K562 (cell line): Measurements from ENCODE around the gene PLXNA3. TPM values are rescaled to one million over a fixed set of nuclear protein-coding genes. Genes with fewer than 3 reads are reported as not detected.

Experiments
- ATAC-seq: fragments of 200-7000 bp; cut with Tn5 transposase; 3 replicates; pipeline ENCODE4 v1.9.1; 2020; ENCODE audit warnings: moderate library complexity
- BruUV-seq: library from RNA; stranded (reverse); fragments of 400-500 nt; replicated peaks from 2 replicates; lab custom pipeline; 2021; lab: Mats Ljungman, UMichigan
- CTCF ChIA-PET: fragments of 300-600 bp; formaldehyde crosslinking; extraction: SDS; loops from one replicate; lab custom pipeline; 2021; ENCODE audit warnings: low intra/inter-chr PET ratio; lab: Yijun Ruan, JAX
- POLR2A ChIA-PET: fragments of 300-600, 350-650 bp; sonication (Branson Sonifier 250); formaldehyde crosslinking; extraction: SDS; loops from one replicate; lab custom pipeline; 2021; ENCODE audit warnings: antibody characterized with exemption, inconsistent platforms; lab: Yijun Ruan, JAX
- DNase-seq, 4 experiments: peaks; one replicate each; pipeline versions ENCODE4 v3.0.0 to v3.0.0-alpha.2; 2011 to 2018; ENCODE audit warnings: low spot score in 3 of 4, mixed read lengths in 3 of 4; ENCODE audit errors: extremely low read depth in 1 of 4
- FAIRE-seq: peaks from 2 replicates; lab custom pipeline; 2011; peaks lifted over from hg19 to GRCh38; lab: Jason Lieb, UNC
- H2AFZ ChIP-seq: 2 replicates; pipeline ENCODE4 v1.6.0; 2011; ENCODE audit warnings: low read depth, low read length, control low read depth, inconsistent platforms
- H3K27ac ChIP-seq: fragments of 200-600 bp; 3 replicates; pipeline ENCODE4 v1.8.0; 2011; ENCODE audit warnings: low read depth, mild to moderate bottlenecking, control low read depth, inconsistent platforms, low read length, moderate library complexity, mixed read lengths; ENCODE audit errors: extremely low read depth
- H3K27me3 ChIP-seq, 2 experiments: fragments of 300-600 bp in 1 of 2; 2 replicates in 1 of 2; 3 replicates in 1 of 2; pipeline versions ENCODE4 v1.6.0 to v1.8.0; 2011; ENCODE audit warnings: inconsistent platforms in 2 of 2, low read length in 2 of 2, mild to moderate bottlenecking in 1 of 2, mixed read lengths in 1 of 2, moderate library complexity in 1 of 2; ENCODE audit not compliant: control insufficient read depth in 2 of 2, insufficient read depth in 2 of 2
- H3K36me3 ChIP-seq: fragments of 300-600 bp; 3 replicates; pipeline ENCODE4 v1.8.0; 2011; ENCODE audit warnings: mild to moderate bottlenecking, low read length, inconsistent platforms; ENCODE audit not compliant: control insufficient read depth, insufficient read depth
- H3K4me1 ChIP-seq, 2 experiments: fragments of 200-600 bp in 1 of 2; replicated peaks in 1 of 2; 2 replicates in 1 of 2; 3 replicates in 1 of 2; pipeline versions ENCODE4 v1.5.1 to v1.8.0; 2011; ENCODE audit warnings: inconsistent platforms in 2 of 2, low read length in 2 of 2, mild to moderate bottlenecking in 1 of 2, mixed read lengths in 1 of 2, moderate library complexity in 1 of 2; ENCODE audit not compliant: control insufficient read depth in 2 of 2, insufficient read depth in 2 of 2
- H3K4me2 ChIP-seq: 2 replicates; pipeline ENCODE4 v1.6.1; 2011; ENCODE audit warnings: low read length, control low read depth, inconsistent platforms, mixed read lengths; ENCODE audit not compliant: insufficient read depth
- H3K4me3 ChIP-seq: fragments of 200-600 bp; sonication (generic), shearing (Covaris generic); 2 replicates; pipeline ENCODE4 v1.5.1; 2016; ENCODE audit warnings: control low read depth, inconsistent platforms
- H3K79me2 ChIP-seq: fragments of 200-600 bp; 3 replicates; pipeline ENCODE4 v1.8.0; 2011; ENCODE audit warnings: low read length, inconsistent platforms; ENCODE audit not compliant: control insufficient read depth, insufficient read depth
- H3K9ac ChIP-seq, 2 experiments: 2 replicates each; pipeline versions ENCODE4 v1.6.0 to v1.6.1; 2011; ENCODE audit warnings: low read depth in 2 of 2, low read length in 2 of 2, control low read depth in 1 of 2, inconsistent platforms in 1 of 2, mild to moderate bottlenecking in 1 of 2, mixed read lengths in 1 of 2; ENCODE audit not compliant: insufficient read depth in 1 of 2
- H3K9me1 ChIP-seq: one replicate; pipeline ENCODE4 v1.6.0; 2011; ENCODE audit warnings: inconsistent platforms, mild to moderate bottlenecking, low read length, moderate library complexity; ENCODE audit not compliant: control insufficient read depth, insufficient read depth
- H3K9me3 ChIP-seq: replicated peaks from 2 replicates; pipeline ENCODE4 v1.5.1; 2011; ENCODE audit warnings: low read depth, low read length, inconsistent platforms; ENCODE audit not compliant: control insufficient read depth, insufficient read depth
- H4K20me1 ChIP-seq: replicated peaks from 2 replicates; pipeline ENCODE4 v1.6.1; 2011; ENCODE audit warnings: low read length, inconsistent platforms, mixed read lengths; ENCODE audit not compliant: control insufficient read depth, insufficient read depth
- EHMT2 ChIP-seq: fragments of 450-650 bp; IDR thresholded peaks from 2 replicates; pipeline ENCODE4 v1.6.1; 2018; ENCODE audit warnings: antibody characterized with exemption
- MAX ChIP-seq: sonication (generic); formaldehyde crosslinking; IDR thresholded peaks from 2 replicates; pipeline ENCODE4 v1.9.0; 2022; ENCODE audit warnings: mild to moderate bottlenecking, missing genetic modification reagents
- MTA3 ChIP-seq: fragments of 450-650 bp; formaldehyde crosslinking; IDR thresholded peaks from 2 replicates; pipeline ENCODE4 v1.6.1; 2017; ENCODE audit warnings: mild to moderate bottlenecking, borderline replicate concordance
- MYC ChIP-seq, 2 experiments: fragments of 250-450 bp in 1 of 2; sonication (Bioruptor Pico) in 1 of 2; IDR thresholded peaks; 2 replicates each; pipeline versions ENCODE4 v1.5.1 to v1.6.1; 2012 to 2021; ENCODE audit warnings: low read depth in 2 of 2, borderline replicate concordance in 1 of 2, improper control_type of control experiment in 1 of 2, low read length in 1 of 2, mild to moderate bottlenecking in 1 of 2, moderate library complexity in 1 of 2
- THRA ChIP-seq: fragments of 450-650 bp; IDR thresholded peaks from 2 replicates; pipeline ENCODE4 v1.6.1; 2017; ENCODE audit warnings: mild to moderate bottlenecking, moderate library complexity
- ZNF316 ChIP-seq: fragments of 450-650 bp; IDR thresholded peaks from 2 replicates; pipeline ENCODE4 v1.6.1; 2016
- WGBS: fragments of 100-300 bp; shearing (Covaris generic); methylation state at CpG from one replicate; pipeline ENCODE4 v1.1.6; 2016; ENCODE audit warnings: low coverage, mixed read lengths; ENCODE audit not compliant: insufficient coverage; ENCODE audit errors: missing lambda C conversion rate; 5-methylcytosine and 5-hydroxymethylcytosine counted together
- in situ Hi-C: fragments of 300-500 bp; cut with MboI; formaldehyde crosslinking; loops from 4 replicates; pipeline ENCODE4 v1.15.0; 2018; ENCODE audit warnings: inconsistent platforms, mixed read lengths
- intact Hi-C: fragments of 100-400 bp; cut with micrococcal nuclease; formaldehyde crosslinking; loops from 2 replicates; pipeline ENCODE4 v1.14.2; 2022
- polyA plus RNA-seq, 8 experiments: library from polyadenylated mRNA; depleted of rRNA in 4 of 8; stranded (reverse) in 5 of 8; unstranded in 3 of 8; fragments of >200 nt; fragmentation: Nextera tagmentation in 2 of 8; fragmentation: Illumina TruSeq in 1 of 8; extraction: Ambion mirVana in 2 of 8; extraction: Trizol in 1 of 8; gene quantifications; 2 replicates each; pipeline versions ENCODE4 v1.2.1 to v1.2.3, GENCODE V29; 2011 to 2014; ENCODE audit warnings: inconsistent platforms in 1 of 8, missing spikeins in 1 of 8
- total RNA-seq, 7 experiments: library from RNA; depleted of rRNA in 6 of 7; stranded (reverse); fragments of >200 nt in 6 of 7; fragmentation: Illumina TruSeq in 2 of 7; extraction: Trizol in 2 of 7; gene quantifications; 2 replicates each; pipeline versions ENCODE4 v1.2.1 to v1.2.3, GENCODE V29; 2011 to 2021; ENCODE audit warnings: low replicate concordance in 1 of 7
- TF ChIP-seq, protein P1 (sequence below), 2 experiments: fragments of 450-650 bp in 1 of 2; sonication (generic) in 1 of 2; formaldehyde crosslinking in 1 of 2; IDR thresholded peaks in 1 of 2; conservative IDR thresholded peaks in 1 of 2; 2 replicates each; pipeline versions ENCODE4 v1.6.1 to v1.8.1; 2016 to 2023; ENCODE audit warnings: mild to moderate bottlenecking in 2 of 2, moderate library complexity in 2 of 2, inconsistent platforms in 1 of 2, missing genetic modification reagents in 1 of 2

The PLXNA3 gene
- total and polyA plus RNA-seq, 9 of the 15 experiments (the other 6 are each of a cell fraction or from before 2014, with no cell fraction given) = 0.32 to 47.8 (median 7.5) TPM

- DNase-seq (peak; percentile 87 to 95 (median 92)), ATAC-seq (peak; percentile 92), FAIRE-seq (peak; percentile 84)
- H4K20me1 ChIP-seq = no peaks in the 10 kb centered on the region
- H3K9me1 ChIP-seq = no peaks in the 10 kb centered on the region
- peaks cover 20% of the 10 kb centered on the region for H3K79me2 ChIP-seq
- H3K4me3 ChIP-seq = peak within 1 kb of the TSS; percentile 60
- TSS peak; percentile 80 for BruUV-seq
- under 1% methylated on average over 45 of the region's 85 CpGs for WGBS
- no peaks in the 10 kb centered on the region for H3K9me3 ChIP-seq
- peak within 1 kb of the TSS; percentile 94 for H3K27ac ChIP-seq
- CTCF ChIA-PET = no interaction called here
- H3K27me3 ChIP-seq = no peaks in the 10 kb centered on the region
- H3K4me2 ChIP-seq = peak within 1 kb of the TSS; percentile 95
- H2AFZ ChIP-seq = peak within 1 kb of the TSS; percentile 98
- H3K36me3 ChIP-seq = peaks cover 11% of the 10 kb centered on the region
- H3K4me1 ChIP-seq = peaks cover 36 to 46% of the 10 kb centered on the region in 2 experiments
- peak within 1 kb of the TSS; percentile 76 to 90 for H3K9ac ChIP-seq
- in situ Hi-C loops (no loop called here), intact Hi-C loops (loop anchor here (5.0 kb wide), 1 partner anchor 52 kb away; the partner anchor contains the start of gene ATP6AP1)
- POLR2A ChIA-PET = interaction anchor here (0.6 to 1.4 kb wide), 9 partner anchors 9 to 78 kb away, joined by 3 to 11 read pairs (median 4); partner anchors contain the start of gene DNASE1L1
- TF ChIP-seq MAX (CRISPR knock-in tag) (peak; percentile 99), THRA (no peak), MTA3 (no peak), MYC (IDR thresholded peaks at IDR 0.05; ENCODE audit: low read depth, low read length) (peak; percentile 96), MYC (CRISPR knock-in tag; IDR thresholded peaks at IDR 0.05; ENCODE audit: borderline replicate concordance, low read depth) (no peak; the same call in 1 of the 2 replicates), ZNF316 (no peak), EHMT2 (no peak)
- TF ChIP-seq, protein P1, sequence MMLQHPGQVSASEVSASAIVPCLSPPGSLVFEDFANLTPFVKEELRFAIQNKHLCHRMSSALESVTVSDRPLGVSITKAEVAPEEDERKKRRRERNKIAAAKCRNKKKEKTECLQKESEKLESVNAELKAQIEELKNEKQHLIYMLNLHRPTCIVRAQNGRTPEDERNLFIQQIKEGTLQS (IDR thresholded peaks at IDR 0.05) = no peak
- TF ChIP-seq, protein P1 (CRISPR knock-in tag; conservative IDR thresholded peaks at IDR 0.05) = peak; percentile 85
Observed at GRCh38 chrX:154478728-154479622, 20.9 kb downstream of the PLXNA3 start, which contains the start of gene LAGE3. Gene LAGE3 (minus strand): TSS chrX:154479281. CDS start chrX:154478915, 366 bp downstream.
